SU-DHL-6 (cell line): ENCODE measurements around the gene CEACAM1.

ENCODE experiments used
- H2AFZ ChIP-seq: fragments of 200-600 bp; sonication (generic); 2 replicates; pipeline ENCODE4 v1.6.1; 2014; ENCODE audit warnings: low read depth, mild to moderate bottlenecking, moderate library complexity, mixed read lengths, antibody characterized with exemption, low read length; ENCODE audit not compliant: severe bottlenecking
- H3F3A ChIP-seq: fragments of 200-600 bp; shearing (Covaris generic); 2 replicates; pipeline ENCODE4 v1.6.0; 2016; ENCODE audit warnings: antibody characterized with exemption, mild to moderate bottlenecking; ENCODE audit not compliant: insufficient read depth
- H3K27ac ChIP-seq: fragments of 200-600 bp; sonication (generic); 2 replicates; pipeline ENCODE4 v1.5.1; 2016; ENCODE audit warnings: low read depth, mild to moderate bottlenecking, low read length, moderate library complexity, mixed read lengths
- H3K27me3 ChIP-seq: fragments of 200-600 bp; sonication (generic), shearing (Covaris generic); 2 replicates; pipeline ENCODE4 v1.6.0; 2014; ENCODE audit warnings: mild to moderate bottlenecking, low read length
- H3K36me3 ChIP-seq: fragments of 200-600 bp; sonication (generic); 2 replicates; pipeline ENCODE4 v1.6.1; 2014; ENCODE audit warnings: mild to moderate bottlenecking, low read length, mixed read lengths
- H3K4me2 ChIP-seq: fragments of 300-600, 200-600 bp; shearing (Covaris generic), sonication (generic); 2 replicates; pipeline ENCODE4 v1.6.0; 2014; ENCODE audit warnings: low read length, low read depth, mild to moderate bottlenecking; ENCODE audit not compliant: poor library complexity, severe bottlenecking
- H3K4me3 ChIP-seq: fragments of 200-600 bp; sonication (generic); 2 replicates; pipeline ENCODE4 v1.5.1; 2014; ENCODE audit warnings: antibody characterized with exemption, low read length, mild to moderate bottlenecking, mixed read lengths; ENCODE audit not compliant: insufficient read depth, poor library complexity, severe bottlenecking
- H3K79me2 ChIP-seq: fragments of 200-600 bp; sonication (generic); 2 replicates; pipeline ENCODE4 v1.6.1; 2014; ENCODE audit warnings: mild to moderate bottlenecking, low read length, moderate library complexity; ENCODE audit not compliant: insufficient read depth
- H3K9ac ChIP-seq: fragments of 200-600 bp; sonication (generic); 2 replicates; pipeline ENCODE4 v1.7.0; 2014; ENCODE audit warnings: mild to moderate bottlenecking, low read length
- H3K9me2 ChIP-seq: fragments of 200-600 bp; sonication (generic); replicated peaks from 2 replicates; pipeline ENCODE4 v1.6.1; 2014; ENCODE audit warnings: low read length; ENCODE audit not compliant: insufficient read depth
- H3K9me3 ChIP-seq: fragments of 200-600 bp; sonication (generic); 2 replicates; pipeline ENCODE4 v1.6.1; 2014; ENCODE audit warnings: low read length, mixed read lengths; ENCODE audit not compliant: insufficient read depth
- H4K20me1 ChIP-seq: fragments of 200-600 bp; sonication (generic); 2 replicates; pipeline ENCODE4 v1.6.1; 2014; ENCODE audit warnings: low read depth, mild to moderate bottlenecking, antibody characterized with exemption, low read length, moderate library complexity, mixed read lengths
- EZH2phosphoT487 ChIP-seq: fragments of 200-600 bp; sonication (generic), shearing (Covaris generic); conservative IDR thresholded peaks from 2 replicates; pipeline ENCODE4 v1.6.1; 2018; ENCODE audit warnings: mild to moderate bottlenecking, antibody characterized with exemption, low read length, moderate library complexity, mixed read lengths
- TF ChIP-seq, protein P1 (sequence below): fragments of 200-600 bp; sonication (generic); IDR thresholded peaks from one replicate; pipeline ENCODE4 v1.5.1; 2017; ENCODE audit warnings: antibody characterized with exemption, mild to moderate bottlenecking, low read length, moderate library complexity; ENCODE audit not compliant: insufficient read depth, poor library complexity, severe bottlenecking

Gene CEACAM1

DNA sequence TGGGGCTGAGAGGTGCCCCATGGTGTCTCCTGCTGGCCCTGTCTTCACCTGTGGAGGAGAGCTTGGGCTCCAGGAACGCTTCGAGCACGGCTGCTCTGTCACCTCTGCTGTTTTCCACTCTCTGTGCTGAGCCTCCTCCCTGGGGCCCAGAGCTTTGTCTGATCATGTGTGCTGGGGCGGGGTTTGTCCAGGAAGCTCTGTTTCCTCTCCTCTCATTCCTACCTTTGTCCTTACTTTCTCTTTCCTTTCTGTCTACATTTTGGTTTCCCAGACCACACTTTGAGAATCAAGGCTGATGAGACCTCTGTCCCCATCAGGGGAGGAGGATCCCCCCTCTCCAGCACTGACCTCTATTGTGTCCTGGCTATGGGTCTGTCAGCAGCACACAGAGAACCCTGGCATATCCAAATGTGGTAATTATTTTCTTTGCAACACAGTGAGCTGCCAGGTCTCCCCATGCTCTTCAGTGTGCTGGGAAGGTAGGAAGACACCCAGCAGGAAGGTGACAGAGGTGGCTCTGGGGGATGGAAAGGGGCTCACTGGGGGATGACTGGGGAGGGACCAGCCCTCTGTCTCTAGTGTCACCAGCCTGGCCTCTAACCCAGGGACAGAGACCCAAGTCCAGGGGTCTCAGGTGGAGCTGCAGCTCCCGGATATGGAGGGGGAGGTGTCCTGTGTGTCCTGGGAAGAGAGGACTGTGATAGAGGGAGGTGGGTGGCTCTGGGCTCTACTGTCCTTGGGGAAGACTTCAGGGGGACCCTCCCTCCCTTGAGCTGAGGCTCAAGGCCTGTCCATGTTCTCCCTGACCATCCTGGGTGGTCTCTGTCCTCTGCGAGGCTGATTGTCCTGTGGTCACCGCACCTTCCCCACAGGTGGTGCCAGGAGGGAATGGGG is at the start of gene CEACAM1:
Gene CEACAM1 (minus strand): TSS at position 128 of the 894 bp plus-strand sequence. CDS start 107 bp downstream, at position 21.
- H3K9ac ChIP-seq, result peak within 1 kb of the TSS; percentile 40
- H3K36me3 ChIP-seq, result no peaks in the 10 kb centered on the region
- H3K4me3 ChIP-seq, result no peak within 1 kb of the TSS
- H3K9me2 ChIP-seq, result no peaks in the 10 kb centered on the region
- H3K4me2 ChIP-seq, result peak within 1 kb of the TSS; percentile 43
- 0 out of 2 replicates have a peak within 1 kb of the TSS, but pooled peaks have one; percentile 4 for H3K27ac ChIP-seq
- H3K9me3 ChIP-seq, result no peaks in the 10 kb centered on the region
- H4K20me1 ChIP-seq, result no peaks in the 10 kb centered on the region
- H3F3A ChIP-seq, result no peaks in the 10 kb centered on the region
- no peaks in the 10 kb centered on the region for H3K27me3 ChIP-seq
- TF ChIP-seq, protein P1, sequence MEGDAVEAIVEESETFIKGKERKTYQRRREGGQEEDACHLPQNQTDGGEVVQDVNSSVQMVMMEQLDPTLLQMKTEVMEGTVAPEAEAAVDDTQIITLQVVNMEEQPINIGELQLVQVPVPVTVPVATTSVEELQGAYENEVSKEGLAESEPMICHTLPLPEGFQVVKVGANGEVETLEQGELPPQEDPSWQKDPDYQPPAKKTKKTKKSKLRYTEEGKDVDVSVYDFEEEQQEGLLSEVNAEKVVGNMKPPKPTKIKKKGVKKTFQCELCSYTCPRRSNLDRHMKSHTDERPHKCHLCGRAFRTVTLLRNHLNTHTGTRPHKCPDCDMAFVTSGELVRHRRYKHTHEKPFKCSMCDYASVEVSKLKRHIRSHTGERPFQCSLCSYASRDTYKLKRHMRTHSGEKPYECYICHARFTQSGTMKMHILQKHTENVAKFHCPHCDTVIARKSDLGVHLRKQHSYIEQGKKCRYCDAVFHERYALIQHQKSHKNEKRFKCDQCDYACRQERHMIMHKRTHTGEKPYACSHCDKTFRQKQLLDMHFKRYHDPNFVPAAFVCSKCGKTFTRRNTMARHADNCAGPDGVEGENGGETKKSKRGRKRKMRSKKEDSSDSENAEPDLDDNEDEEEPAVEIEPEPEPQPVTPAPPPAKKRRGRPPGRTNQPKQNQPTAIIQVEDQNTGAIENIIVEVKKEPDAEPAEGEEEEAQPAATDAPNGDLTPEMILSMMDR, result no peak
- TF ChIP-seq EZH2phosphoT487, result no peak
- no peaks in the 10 kb centered on the region for H3K79me2 ChIP-seq
- peak within 1 kb of the TSS; percentile 44 for H2AFZ ChIP-seq

DNA sequence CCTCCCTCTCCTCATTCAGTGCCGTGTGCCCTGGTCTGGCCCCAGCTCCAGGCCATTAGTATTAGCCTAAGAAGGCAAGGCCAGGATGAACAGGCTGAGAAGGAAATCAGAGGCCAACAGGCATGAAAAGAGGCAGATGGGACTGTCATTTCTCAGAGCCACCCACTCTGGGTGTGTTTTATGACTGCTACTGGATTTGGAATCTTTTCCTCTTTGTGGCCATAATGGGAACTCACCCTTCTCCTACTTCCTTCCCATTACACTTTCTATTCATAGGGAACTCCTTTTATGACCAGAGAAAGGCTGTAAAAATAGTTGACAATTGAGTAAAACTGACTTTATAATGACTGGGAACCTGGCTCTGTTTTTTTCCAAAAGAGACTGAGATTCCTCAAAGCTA is 48.7 kb upstream of the CEACAM1 start:
- Histone ChIP-seq H3K27ac (no peak overlapping the region), H2AFZ (no peak overlapping the region), H3K79me2 (no peaks in the 10 kb centered on the region), H3K4me3 (no peak overlapping the region), H3K36me3 (no peaks in the 10 kb centered on the region), H3K9ac (no peak overlapping the region), H3F3A (no peaks in the 10 kb centered on the region), H3K9me2 (no peaks in the 10 kb centered on the region), H3K4me2 (no peak overlapping the region), H3K9me3 (no peaks in the 10 kb centered on the region), H3K27me3 (no peaks in the 10 kb centered on the region), H4K20me1 (no peaks in the 10 kb centered on the region)
- TF ChIP-seq EZH2phosphoT487, result no peak
- TF ChIP-seq, protein P1, result no peak

DNA sequence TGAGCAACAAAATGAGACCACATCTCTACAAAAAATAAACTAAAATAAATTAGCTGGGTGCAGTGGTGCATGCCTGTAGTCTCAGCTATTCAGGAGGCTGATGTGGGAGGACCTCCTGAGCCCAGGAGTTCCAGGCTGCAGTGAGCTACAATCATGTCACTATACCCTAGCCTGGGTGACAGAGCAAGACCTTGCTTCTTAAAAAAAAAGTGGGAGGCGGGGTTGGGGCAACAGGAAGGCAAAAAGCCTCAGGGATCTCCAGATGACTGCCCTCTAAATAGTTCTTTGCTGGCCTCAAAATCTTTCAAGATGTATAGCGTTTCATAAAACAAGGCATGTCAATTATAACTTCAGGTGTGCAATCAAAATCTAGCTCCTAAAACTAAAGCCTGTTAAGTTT is 48.0 kb upstream of the CEACAM1 start:
- no peaks in the 10 kb centered on the region for H3K36me3 ChIP-seq
- H3K9ac ChIP-seq, result no peak overlapping the region
- H3K4me3 ChIP-seq, result no peak overlapping the region
- H3K27ac ChIP-seq, result no peak overlapping the region
- no peak for TF ChIP-seq EZH2phosphoT487
- TF ChIP-seq, protein P1, result no peak
- H3K79me2 ChIP-seq, result no peaks in the 10 kb centered on the region
- no peaks in the 10 kb centered on the region for H3K27me3 ChIP-seq
- H3F3A ChIP-seq, result no peaks in the 10 kb centered on the region
- no peaks in the 10 kb centered on the region for H4K20me1 ChIP-seq
- H2AFZ ChIP-seq, result no peak overlapping the region
- no peak overlapping the region for H3K4me2 ChIP-seq
- no peaks in the 10 kb centered on the region for H3K9me2 ChIP-seq
- no peaks in the 10 kb centered on the region for H3K9me3 ChIP-seq
